Hindlimb muscle (tissue), 1 donor: ENCODE measurements around the gene HNRNPH3. TPM values are rescaled to one million over a fixed set of nuclear protein-coding genes. Genes with fewer than 3 reads are reported as not detected.

Experiments used
- polyA plus RNA-seq: library from polyadenylated mRNA; unstranded; fragments of 120-200 nt; gene quantifications from one replicate; pipeline ENCODE4 v1.2.1, GENCODE V29; 2013; ENCODE audit not compliant: insufficient read length

The HNRNPH3 gene
- polyA plus RNA-seq, 1 donor = 167 TPM

Other genes starting within 250 kb of the HNRNPH3 start
- 110 TPM for gene MYPN, start 222.6 kb upstream of the HNRNPH3 start, polyA plus RNA-seq
- 0.22 TPM for gene ATOH7, start 100.0 kb upstream of the HNRNPH3 start, polyA plus RNA-seq
- gene PBLD, start 864 bp downstream of the HNRNPH3 start, polyA plus RNA-seq = 6.8 TPM
- gene RUFY2, start 75.2 kb downstream of the HNRNPH3 start, polyA plus RNA-seq = 19.5 TPM
- gene DNA2, start 139.9 kb downstream of the HNRNPH3 start, polyA plus RNA-seq = 4.1 TPM
- 11.1 TPM for gene SLC25A16, start 195.5 kb downstream of the HNRNPH3 start, polyA plus RNA-seq
- 10.8 TPM for gene TET1, start 228.3 kb downstream of the HNRNPH3 start, polyA plus RNA-seq